Tibial nerve (tissue), 4 donors: ENCODE results near the gene NANOS3.

Source experiments
- EP300 ChIP-seq, 2 donors: sonication (generic); formaldehyde crosslinking; IDR thresholded peaks; one replicate each; pipeline ENCODE4 v1.6.1; 2017; ENCODE audit warnings: antibody characterized with exemption in 2 of 2, mild to moderate bottlenecking in 1 of 2
- POLR2A ChIP-seq, 2 donors: fragments of 450-650 bp; IDR thresholded peaks; one replicate each; pipeline ENCODE4 v1.6.1; 2017; ENCODE audit warnings: antibody characterized with exemption in 2 of 2, mild to moderate bottlenecking in 2 of 2, moderate library complexity in 2 of 2
- TF ChIP-seq, protein P1 (sequence below), 5 experiments: fragments of 200-600 bp in 3 of 5; fragments of 450-650 bp in 2 of 5; sonication (generic) in 3 of 5; IDR thresholded peaks; one replicate each; pipeline ENCODE4 v1.5.1; 2016 to 2019; ENCODE audit warnings: antibody characterized with exemption in 5 of 5, mild to moderate bottlenecking in 3 of 5, moderate library complexity in 2 of 5

DNA sequence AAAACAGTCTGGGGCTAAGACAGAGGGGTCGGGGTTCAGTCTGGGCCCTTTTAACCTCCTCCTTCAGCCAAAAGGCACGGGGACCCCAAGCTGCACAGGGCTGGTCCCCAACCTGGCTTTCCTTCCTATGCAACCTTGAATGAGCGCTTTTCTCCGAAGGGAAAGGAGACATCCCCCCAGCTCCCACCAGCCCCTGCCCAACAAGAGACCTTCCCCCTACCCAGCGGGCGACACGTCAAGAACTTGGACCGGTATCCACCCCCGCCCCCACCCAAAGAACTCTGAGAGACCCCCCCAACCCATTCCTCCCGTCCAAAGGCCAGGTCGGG, 35.0 kb upstream of the NANOS3 start:
- TF ChIP-seq, protein P1, sequence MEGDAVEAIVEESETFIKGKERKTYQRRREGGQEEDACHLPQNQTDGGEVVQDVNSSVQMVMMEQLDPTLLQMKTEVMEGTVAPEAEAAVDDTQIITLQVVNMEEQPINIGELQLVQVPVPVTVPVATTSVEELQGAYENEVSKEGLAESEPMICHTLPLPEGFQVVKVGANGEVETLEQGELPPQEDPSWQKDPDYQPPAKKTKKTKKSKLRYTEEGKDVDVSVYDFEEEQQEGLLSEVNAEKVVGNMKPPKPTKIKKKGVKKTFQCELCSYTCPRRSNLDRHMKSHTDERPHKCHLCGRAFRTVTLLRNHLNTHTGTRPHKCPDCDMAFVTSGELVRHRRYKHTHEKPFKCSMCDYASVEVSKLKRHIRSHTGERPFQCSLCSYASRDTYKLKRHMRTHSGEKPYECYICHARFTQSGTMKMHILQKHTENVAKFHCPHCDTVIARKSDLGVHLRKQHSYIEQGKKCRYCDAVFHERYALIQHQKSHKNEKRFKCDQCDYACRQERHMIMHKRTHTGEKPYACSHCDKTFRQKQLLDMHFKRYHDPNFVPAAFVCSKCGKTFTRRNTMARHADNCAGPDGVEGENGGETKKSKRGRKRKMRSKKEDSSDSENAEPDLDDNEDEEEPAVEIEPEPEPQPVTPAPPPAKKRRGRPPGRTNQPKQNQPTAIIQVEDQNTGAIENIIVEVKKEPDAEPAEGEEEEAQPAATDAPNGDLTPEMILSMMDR (IDR thresholded peaks at IDR 0.05), result no peak
- TF ChIP-seq POLR2A (IDR thresholded peaks at IDR 0.05) (no peak), EP300 (IDR thresholded peaks at IDR 0.05) (no peak)
